ENCODE data around the gene SERPINC1. TPM values are rescaled to one million over a fixed set of nuclear protein-coding genes. Genes with fewer than 3 reads are reported as not detected.
"Not testable (repeated sequence)": the region's sequence is repeated elsewhere in the genome, so short reads cannot be mapped to it uniquely, and the experiment has no call there.

SERPINC1 gene
- total RNA-seq, 4 donors from 2014 or later: not detected

GRCh38 chr1:173887627-173888026 is 29.5 kb downstream of the SERPINC1 start:
- TF ChIP-seq CTCF (IDR thresholded peaks at IDR 0.05) (no peak), EP300 (IDR thresholded peaks at IDR 0.05) (no peak), POLR2AphosphoS5 (IDR thresholded peaks at IDR 0.05) (no peak), POLR2A (IDR thresholded peaks at IDR 0.05; ENCODE audit: low read depth) (no peak)
- no peak for DNase-seq (ENCODE audit: extremely low spot score)
- Histone ChIP-seq H3K4me3 (no peak overlapping the region), H3K9me3 (no peaks in the 10 kb centered on the region), H3K27ac (replicated peaks in 1 of 4) (no peak overlapping the region), H3K4me1 (no peaks in the 10 kb centered on the region), H3K36me3 (peaks cover 14 to 29% (median 24%) of the 10 kb centered on the region in 4 donors), H3K27me3 (no peaks in the 10 kb centered on the region)
- WGBS: 100% methylated on average over 2 of the region's 2 CpGs
- intact Hi-C loops (cut with DNase I): no loop called here

- Histone ChIP-seq H3K4me3 (no peak overlapping the region), H3K27me3 (no peaks in the 10 kb centered on the region), H3K36me3 (peaks cover 14 to 29% (median 24%) of the 10 kb centered on the region in 4 donors), H3K9me3 (no peaks in the 10 kb centered on the region), H3K27ac (replicated peaks in 1 of 4) (no peak overlapping the region), H3K4me1 (no peaks in the 10 kb centered on the region)
- 89% methylated on average over 4 of the region's 4 CpGs for WGBS
- TF ChIP-seq CTCF (IDR thresholded peaks at IDR 0.05) (no peak), POLR2AphosphoS5 (IDR thresholded peaks at IDR 0.05) (no peak), POLR2A (IDR thresholded peaks at IDR 0.05; ENCODE audit: low read depth) (no peak), EP300 (IDR thresholded peaks at IDR 0.05) (no peak)
- intact Hi-C loops (cut with DNase I): no loop called here
- no peak for DNase-seq (ENCODE audit: extremely low spot score)
Observed at GRCh38 chr1:173886746-173887611, 30.1 kb downstream of the SERPINC1 start.

GRCh38 chr1:173884701-173885100 is 32.4 kb downstream of the SERPINC1 start:
- H3K4me3 ChIP-seq: no peak overlapping the region
- no peaks in the 10 kb centered on the region for H3K4me1 ChIP-seq
- no peak overlapping the region for H3K27ac ChIP-seq (replicated peaks in 1 of 4)
- TF ChIP-seq POLR2AphosphoS5 (IDR thresholded peaks at IDR 0.05) (no peak), EP300 (IDR thresholded peaks at IDR 0.05) (no peak), CTCF (IDR thresholded peaks at IDR 0.05) (no peak), POLR2A (IDR thresholded peaks at IDR 0.05; ENCODE audit: low read depth) (no peak)
- 94% methylated on average over 5 of the region's 5 CpGs for WGBS
- intact Hi-C loops (cut with DNase I): no loop called here
- H3K9me3 ChIP-seq: no peaks in the 10 kb centered on the region
- H3K27me3 ChIP-seq: no peaks in the 10 kb centered on the region
- no peak for DNase-seq (ENCODE audit: extremely low spot score)
- peaks cover 14 to 34% (median 29%) of the 10 kb centered on the region in 4 donors for H3K36me3 ChIP-seq

- H3K27ac ChIP-seq (replicated peaks in 1 of 4); H3K27me3 ChIP-seq; H3K9me3 ChIP-seq; intact Hi-C loops (cut with DNase I); DNase-seq (ENCODE audit: extremely low spot score); H3K4me1 ChIP-seq; H3K4me3 ChIP-seq: not testable (repeated sequence)
- WGBS: 88% methylated on average over 4 of the region's 4 CpGs
- peaks cover 14 to 49% (median 38%) of the 10 kb centered on the region in 4 donors for H3K36me3 ChIP-seq
Observed at GRCh38 chr1:173881117-173881516, 36.0 kb downstream of the SERPINC1 start.

- Histone ChIP-seq H3K27me3 (no peaks in the 10 kb centered on the region), H3K4me1 (no peaks in the 10 kb centered on the region), H3K36me3 (peaks cover 7 to 67% (median 43%) of the 10 kb centered on the region in 4 donors), H3K4me3 (no peak overlapping the region), H3K27ac (replicated peaks in 1 of 4) (no peak overlapping the region), H3K9me3 (no peaks in the 10 kb centered on the region)
- TF ChIP-seq POLR2AphosphoS5 (IDR thresholded peaks at IDR 0.05): no peak
- TF ChIP-seq POLR2A (IDR thresholded peaks at IDR 0.05; ENCODE audit: low read depth): no peak
- TF ChIP-seq CTCF (IDR thresholded peaks at IDR 0.05): no peak
- TF ChIP-seq EP300 (IDR thresholded peaks at IDR 0.05): no peak
- DNase-seq (ENCODE audit: extremely low spot score): no peak
- intact Hi-C loops (cut with DNase I): loop anchor here (10.0 kb wide), 1 partner anchor 77 kb away; no protein-coding TSS in a partner anchor
Observed at GRCh38 chr1:173878251-173878650, 38.9 kb downstream of the SERPINC1 start.
